AG04449 (cell line): ENCODE measurements around the gene SLC6A3.

Source experiments
- CTCF ChIA-PET: fragments of 350-600 bp; formaldehyde crosslinking; extraction: SDS; loops from one replicate; lab custom pipeline; 2021; ENCODE audit warnings: antibody characterized with exemption; lab: Yijun Ruan, JAX
- POLR2A ChIA-PET: fragments of 400-600, 350-600 bp; formaldehyde crosslinking; extraction: SDS; loops from one replicate; lab custom pipeline; 2020; ENCODE audit warnings: antibody characterized with exemption, inconsistent platforms; lab: Yijun Ruan, JAX
- DNase-seq: peaks from one replicate; pipeline ENCODE4 v3.0.0-alpha.2; 2010; ENCODE audit warnings: low read depth, low spot score
- H3K4me3 ChIP-seq: 2 replicates; pipeline ENCODE4 v1.5.1; 2011; ENCODE audit warnings: low read depth, mild to moderate bottlenecking, control low read depth, low read length
- TF ChIP-seq, protein P1 (sequence below): IDR thresholded peaks from one replicate; pipeline ENCODE4 v1.5.1; 2011; ENCODE audit warnings: mild to moderate bottlenecking, moderate library complexity, low read length, control low read depth, inconsistent platforms; ENCODE audit not compliant: insufficient read depth; ENCODE audit errors: missing control alignments

SLC6A3 gene

DNA sequence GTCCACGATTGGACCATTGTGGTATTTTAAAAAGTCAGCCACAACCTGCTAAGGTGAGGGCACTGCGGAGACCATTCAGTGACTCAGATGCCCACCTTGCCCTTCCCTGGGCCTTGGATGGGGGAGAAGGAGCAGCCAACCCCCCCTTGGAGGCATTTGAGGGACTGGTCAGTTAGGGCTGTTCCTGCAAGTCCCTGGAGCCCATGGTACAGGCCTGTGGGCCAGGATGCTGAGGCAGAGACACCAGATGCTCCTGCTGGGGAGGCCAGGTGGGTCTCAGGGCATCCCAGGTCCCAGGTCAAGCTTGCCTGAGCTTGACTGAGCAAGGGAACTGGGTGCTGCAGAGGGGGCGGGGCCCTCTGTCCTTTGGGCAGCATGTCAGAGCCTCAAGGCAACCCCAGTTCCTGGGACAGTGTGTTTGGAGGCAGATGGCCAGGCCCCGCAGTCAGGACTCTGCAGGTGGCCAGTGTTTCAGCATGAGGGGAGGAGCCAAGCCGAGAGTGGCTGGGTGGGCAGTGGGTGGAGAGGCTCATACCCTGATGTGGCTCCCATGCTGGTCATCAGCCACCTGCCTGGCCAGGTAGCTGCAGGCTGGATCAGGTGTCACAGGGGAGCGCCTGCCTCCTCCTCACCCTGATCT is 27.5 kb downstream of the SLC6A3 start:
- no peak overlapping the region for H3K4me3 ChIP-seq
- ChIA-PET CTCF (no interaction called here), POLR2A (no interaction called here)
- no peak for DNase-seq
- TF ChIP-seq, protein P1, sequence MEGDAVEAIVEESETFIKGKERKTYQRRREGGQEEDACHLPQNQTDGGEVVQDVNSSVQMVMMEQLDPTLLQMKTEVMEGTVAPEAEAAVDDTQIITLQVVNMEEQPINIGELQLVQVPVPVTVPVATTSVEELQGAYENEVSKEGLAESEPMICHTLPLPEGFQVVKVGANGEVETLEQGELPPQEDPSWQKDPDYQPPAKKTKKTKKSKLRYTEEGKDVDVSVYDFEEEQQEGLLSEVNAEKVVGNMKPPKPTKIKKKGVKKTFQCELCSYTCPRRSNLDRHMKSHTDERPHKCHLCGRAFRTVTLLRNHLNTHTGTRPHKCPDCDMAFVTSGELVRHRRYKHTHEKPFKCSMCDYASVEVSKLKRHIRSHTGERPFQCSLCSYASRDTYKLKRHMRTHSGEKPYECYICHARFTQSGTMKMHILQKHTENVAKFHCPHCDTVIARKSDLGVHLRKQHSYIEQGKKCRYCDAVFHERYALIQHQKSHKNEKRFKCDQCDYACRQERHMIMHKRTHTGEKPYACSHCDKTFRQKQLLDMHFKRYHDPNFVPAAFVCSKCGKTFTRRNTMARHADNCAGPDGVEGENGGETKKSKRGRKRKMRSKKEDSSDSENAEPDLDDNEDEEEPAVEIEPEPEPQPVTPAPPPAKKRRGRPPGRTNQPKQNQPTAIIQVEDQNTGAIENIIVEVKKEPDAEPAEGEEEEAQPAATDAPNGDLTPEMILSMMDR, result no peak

GRCh38 chr5:1416856-1417469 is 28.3 kb downstream of the SLC6A3 start:
- no peak for DNase-seq
- no peak overlapping the region for H3K4me3 ChIP-seq
- TF ChIP-seq, protein P1, result no peak
- ChIA-PET CTCF (no interaction called here), POLR2A (no interaction called here)

DNA sequence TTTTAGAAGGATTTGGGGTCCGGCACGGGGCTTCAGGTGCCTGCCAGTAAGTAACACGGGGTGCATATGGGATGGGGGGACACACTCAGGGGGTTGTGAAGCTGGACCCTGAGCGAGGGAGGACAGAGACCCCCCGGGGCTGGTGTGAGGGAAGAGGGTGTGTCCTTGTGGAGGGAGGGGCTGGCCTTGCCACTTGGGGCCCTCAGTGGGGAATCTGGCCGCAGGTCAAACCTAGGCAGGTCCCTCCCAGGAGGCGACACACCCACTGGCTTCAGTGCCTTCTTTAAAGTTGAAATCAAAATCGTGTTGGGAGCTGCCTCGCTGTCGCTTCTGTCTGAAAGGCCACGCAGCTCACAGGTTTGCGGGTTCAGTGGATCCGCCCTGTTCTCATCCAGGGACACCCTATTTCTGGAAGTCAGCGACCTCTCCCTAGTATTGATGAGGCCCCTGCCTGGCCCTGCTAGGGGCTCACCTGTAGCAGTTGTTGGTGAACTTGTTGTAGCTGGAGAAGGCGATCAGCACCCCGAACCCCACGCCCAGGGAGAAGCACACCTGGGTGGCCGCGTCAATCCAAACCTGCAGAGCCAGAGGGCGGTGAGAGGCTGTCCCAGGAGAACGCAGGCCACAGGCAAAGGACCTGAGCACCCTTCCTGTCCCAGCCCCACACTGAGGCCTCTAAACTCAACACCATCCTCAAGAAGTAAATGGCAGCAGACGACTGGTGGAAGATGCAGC is 29.4 kb downstream of the SLC6A3 start:
- H3K4me3 ChIP-seq, result no peak overlapping the region
- no peak for DNase-seq
- ChIA-PET POLR2A (no interaction called here), CTCF (no interaction called here)
- TF ChIP-seq, protein P1, result no peak

- DNase-seq, result no peak
- no peak overlapping the region for H3K4me3 ChIP-seq
- TF ChIP-seq, protein P1, result no peak
- ChIA-PET CTCF (no interaction called here), POLR2A (no interaction called here)
Measured at GRCh38 chr5:1415059-1415425, 30.2 kb downstream of the SLC6A3 start.

GRCh38 chr5:1414311-1415058 is 30.8 kb downstream of the SLC6A3 start:
- TF ChIP-seq, protein P1, result no peak
- CTCF ChIA-PET, result no interaction called here
- POLR2A ChIA-PET, result no interaction called here
- no peak overlapping the region for H3K4me3 ChIP-seq
- DNase-seq, result no peak
